ENCODE data around the gene IFITM1. TPM values are rescaled to one million over a fixed set of nuclear protein-coding genes. Genes with fewer than 3 reads are reported as not detected.

IFITM1 gene
- total and polyA plus RNA-seq, 2 experiments from 2014 or later, result 68.9 to 74.3 TPM

DNA sequence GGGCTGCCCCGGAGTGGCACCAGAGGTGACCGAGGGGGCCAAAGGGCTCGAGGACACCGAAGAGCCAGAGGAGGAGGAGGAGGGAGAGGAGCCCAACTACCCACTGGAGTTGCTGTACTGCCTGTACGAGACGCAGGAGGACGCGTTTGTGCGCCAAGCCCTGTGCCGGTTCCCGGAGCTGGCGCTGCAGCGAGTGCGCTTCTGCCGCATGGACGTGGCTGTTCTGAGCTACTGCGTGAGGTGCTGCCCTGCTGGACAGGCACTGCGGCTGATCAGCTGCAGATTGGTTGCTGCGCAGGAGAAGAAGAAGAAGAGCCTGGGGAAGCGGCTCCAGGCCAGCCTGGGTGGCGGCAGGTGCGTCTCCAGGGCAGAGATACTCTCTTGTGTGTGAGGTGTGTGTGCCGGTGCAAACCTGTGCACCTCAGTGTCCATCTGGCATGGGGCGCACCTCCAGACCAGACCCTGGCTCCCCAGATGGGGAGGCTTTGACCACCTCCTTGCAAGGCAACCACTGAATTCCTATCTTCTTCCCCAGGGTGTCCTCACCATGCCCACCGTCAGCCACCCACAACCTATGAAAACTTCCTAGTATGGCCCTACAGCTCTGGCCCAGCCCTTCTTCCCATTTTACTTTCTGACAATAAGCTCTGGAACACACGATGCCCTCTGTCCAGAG lies 32.2 kb upstream of the IFITM1 start:
- no peaks in the 10 kb centered on the region for H3K36me3 ChIP-seq
- H3K27me3 ChIP-seq, result peaks cover 56% of the 10 kb centered on the region
- H3K4me1 ChIP-seq (ENCODE audit: low read depth), result no peaks in the 10 kb centered on the region
- no peak for DNase-seq (ENCODE audit: low read depth in 1 of 2, low spot score in 1 of 2)
- no peak overlapping the region for H3K4me3 ChIP-seq
- no peaks in the 10 kb centered on the region for H3K9me3 ChIP-seq (ENCODE audit: low read depth)
- TF ChIP-seq, protein P1, sequence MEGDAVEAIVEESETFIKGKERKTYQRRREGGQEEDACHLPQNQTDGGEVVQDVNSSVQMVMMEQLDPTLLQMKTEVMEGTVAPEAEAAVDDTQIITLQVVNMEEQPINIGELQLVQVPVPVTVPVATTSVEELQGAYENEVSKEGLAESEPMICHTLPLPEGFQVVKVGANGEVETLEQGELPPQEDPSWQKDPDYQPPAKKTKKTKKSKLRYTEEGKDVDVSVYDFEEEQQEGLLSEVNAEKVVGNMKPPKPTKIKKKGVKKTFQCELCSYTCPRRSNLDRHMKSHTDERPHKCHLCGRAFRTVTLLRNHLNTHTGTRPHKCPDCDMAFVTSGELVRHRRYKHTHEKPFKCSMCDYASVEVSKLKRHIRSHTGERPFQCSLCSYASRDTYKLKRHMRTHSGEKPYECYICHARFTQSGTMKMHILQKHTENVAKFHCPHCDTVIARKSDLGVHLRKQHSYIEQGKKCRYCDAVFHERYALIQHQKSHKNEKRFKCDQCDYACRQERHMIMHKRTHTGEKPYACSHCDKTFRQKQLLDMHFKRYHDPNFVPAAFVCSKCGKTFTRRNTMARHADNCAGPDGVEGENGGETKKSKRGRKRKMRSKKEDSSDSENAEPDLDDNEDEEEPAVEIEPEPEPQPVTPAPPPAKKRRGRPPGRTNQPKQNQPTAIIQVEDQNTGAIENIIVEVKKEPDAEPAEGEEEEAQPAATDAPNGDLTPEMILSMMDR (IDR thresholded peaks at IDR 0.05; ENCODE audit: low read depth, low read length), result no peak
- H3K27ac ChIP-seq, result no peak overlapping the region

DNA sequence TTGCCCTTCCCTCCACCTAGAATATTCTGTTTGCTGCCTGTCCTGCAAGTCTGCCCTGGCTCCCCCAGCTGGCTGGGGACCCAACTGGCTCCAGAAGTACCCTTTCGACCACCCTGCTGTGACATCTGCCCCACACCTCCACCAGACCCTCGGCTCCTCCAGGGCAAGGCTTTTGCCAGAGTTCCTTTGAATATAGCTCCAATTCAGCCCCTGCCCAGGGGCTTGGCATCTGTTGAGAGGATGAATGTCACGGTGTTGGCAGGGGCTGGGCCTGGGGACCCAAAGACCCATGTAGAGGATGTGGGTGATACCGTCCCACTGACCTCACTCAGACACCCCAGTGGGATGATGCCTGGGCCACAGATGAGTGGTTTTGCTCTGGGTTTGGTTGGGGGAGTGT lies 31.7 kb upstream of the IFITM1 start:
- Histone ChIP-seq H3K27ac (no peak overlapping the region), H3K4me3 (no peak overlapping the region), H3K27me3 (peaks cover 58% of the 10 kb centered on the region), H3K4me1 (ENCODE audit: low read depth) (no peaks in the 10 kb centered on the region), H3K9me3 (ENCODE audit: low read depth) (no peaks in the 10 kb centered on the region), H3K36me3 (no peaks in the 10 kb centered on the region)
- no peak for DNase-seq (ENCODE audit: low read depth in 1 of 2, low spot score in 1 of 2)
- TF ChIP-seq, protein P1 (IDR thresholded peaks at IDR 0.05; ENCODE audit: low read depth, low read length), result no peak

DNA sequence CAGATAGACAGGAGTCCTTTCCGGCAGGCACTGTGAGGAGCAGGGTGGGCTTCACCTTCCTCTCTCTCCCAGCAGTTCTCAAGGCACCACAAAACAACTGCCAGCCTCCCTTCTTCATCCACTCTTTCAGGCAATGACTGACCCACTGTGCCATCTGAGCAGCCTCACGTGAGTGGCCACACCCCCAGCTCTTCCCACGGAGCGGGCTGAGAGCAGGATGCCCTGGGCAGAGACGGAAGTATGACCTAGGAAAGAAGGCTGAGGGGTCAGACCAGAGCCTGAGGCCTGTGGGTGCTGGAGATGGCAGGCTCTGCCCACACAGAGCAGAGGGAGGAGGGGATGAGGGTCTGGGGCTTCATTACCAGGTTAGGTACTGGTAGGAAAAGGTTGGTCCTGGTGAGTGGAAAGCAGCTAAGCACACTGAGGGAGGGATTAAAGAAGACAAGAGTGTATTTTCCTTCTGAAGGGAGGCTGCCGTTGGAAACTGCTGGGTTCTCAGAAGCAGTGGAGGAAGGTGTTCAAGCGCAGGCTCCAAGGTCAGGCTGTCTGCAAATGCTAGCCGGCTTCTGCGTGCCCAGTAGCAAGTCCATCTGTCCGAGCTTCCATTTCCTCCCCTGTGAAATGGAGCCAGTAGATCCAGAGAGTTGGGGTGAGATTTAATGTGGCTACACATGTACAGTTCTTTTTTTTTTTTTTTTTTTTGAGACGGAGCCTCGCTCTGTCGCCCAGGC lies 31.0 kb upstream of the IFITM1 start:
- no peak for DNase-seq (ENCODE audit: low read depth in 1 of 2, low spot score in 1 of 2)
- no peaks in the 10 kb centered on the region for H3K36me3 ChIP-seq
- peaks cover 60% of the 10 kb centered on the region for H3K27me3 ChIP-seq
- H3K9me3 ChIP-seq (ENCODE audit: low read depth), result no peaks in the 10 kb centered on the region
- TF ChIP-seq, protein P1 (IDR thresholded peaks at IDR 0.05; ENCODE audit: low read depth, low read length), result no peak
- H3K27ac ChIP-seq, result no peak overlapping the region
- H3K4me1 ChIP-seq (ENCODE audit: low read depth), result no peaks in the 10 kb centered on the region
- H3K4me3 ChIP-seq, result no peak overlapping the region

DNA sequence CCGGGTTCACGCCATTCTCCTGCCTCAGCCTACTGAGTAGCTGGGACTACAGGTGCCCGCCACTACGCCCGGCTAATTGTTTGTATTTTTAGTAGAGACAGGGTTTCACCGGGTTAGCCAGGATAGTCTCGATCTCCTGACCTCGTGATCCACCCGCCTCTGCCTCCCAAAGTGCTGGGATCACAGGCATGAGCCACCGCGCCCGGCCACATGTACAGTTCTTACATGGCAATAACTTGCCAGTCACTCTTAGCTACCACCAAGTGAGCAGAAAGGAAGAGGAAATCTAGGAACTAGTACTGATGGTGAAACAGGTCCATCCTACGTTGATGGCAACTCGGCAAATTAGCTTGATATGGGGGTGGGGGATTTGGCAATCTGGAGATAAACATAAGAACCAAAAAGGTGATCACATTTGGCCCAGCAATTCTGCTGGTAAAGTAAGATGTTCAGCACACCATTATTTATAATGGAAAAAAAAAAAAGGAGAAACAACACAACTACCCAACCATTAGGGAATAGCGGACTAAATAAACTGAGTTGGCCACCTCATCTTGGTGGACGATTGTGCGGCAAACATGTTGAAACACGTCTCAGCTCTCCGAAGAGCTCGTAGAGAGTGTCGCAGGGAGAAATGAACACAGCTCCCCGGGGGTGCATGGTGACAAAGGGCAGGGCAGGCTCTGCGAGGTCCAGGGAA lies 30.3 kb upstream of the IFITM1 start:
- Histone ChIP-seq H3K27me3 (peaks cover 60% of the 10 kb centered on the region), H3K27ac (no peak overlapping the region), H3K4me3 (no peak overlapping the region), H3K9me3 (ENCODE audit: low read depth) (no peaks in the 10 kb centered on the region), H3K4me1 (ENCODE audit: low read depth) (no peaks in the 10 kb centered on the region), H3K36me3 (no peaks in the 10 kb centered on the region)
- TF ChIP-seq, protein P1 (IDR thresholded peaks at IDR 0.05; ENCODE audit: low read depth, low read length), result no peak
- no peak for DNase-seq (ENCODE audit: low read depth in 1 of 2, low spot score in 1 of 2)

DNA sequence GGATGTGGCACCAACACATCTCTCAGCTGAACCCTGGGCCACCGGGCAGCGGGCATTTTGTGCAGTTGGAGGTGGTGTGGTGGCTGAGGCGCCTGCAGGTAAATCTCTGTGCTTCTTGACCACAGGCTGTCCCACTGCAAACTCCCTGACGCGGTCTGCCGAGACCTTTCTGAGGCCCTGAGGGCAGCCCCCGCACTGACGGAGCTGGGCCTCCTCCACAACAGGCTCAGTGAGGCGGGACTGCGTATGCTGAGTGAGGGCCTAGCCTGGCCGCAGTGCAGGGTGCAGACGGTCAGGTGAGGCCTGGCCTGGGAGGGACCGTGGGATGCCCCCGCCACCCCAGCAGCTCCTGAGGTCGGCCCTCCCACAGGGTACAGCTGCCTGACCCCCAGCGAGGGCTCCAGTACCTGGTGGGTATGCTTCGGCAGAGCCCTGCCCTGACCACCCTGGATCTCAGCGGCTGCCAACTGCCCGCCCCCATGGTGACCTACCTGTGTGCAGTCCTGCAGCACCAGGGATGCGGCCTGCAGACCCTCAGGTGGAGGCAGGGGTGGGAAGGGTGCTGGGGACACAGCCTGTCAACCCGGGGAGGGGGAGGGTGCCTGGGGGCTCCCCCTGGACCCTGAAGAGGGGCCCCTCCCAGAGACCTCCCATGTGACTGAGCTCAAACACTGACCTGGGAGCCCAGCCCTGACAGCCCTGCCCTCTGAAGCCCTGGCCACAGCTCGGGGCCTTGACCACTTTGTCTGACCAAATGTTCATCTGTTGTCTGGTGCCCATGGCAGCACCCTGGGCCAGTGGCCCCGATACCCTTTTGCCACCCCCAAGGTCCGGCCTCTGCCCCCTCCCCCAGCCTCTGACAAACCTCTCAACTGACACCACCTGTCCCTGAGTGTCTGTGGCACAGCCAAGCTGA lies 29.5 kb upstream of the IFITM1 start:
- Histone ChIP-seq H3K27me3 (peaks cover 52% of the 10 kb centered on the region), H3K4me1 (ENCODE audit: low read depth) (no peaks in the 10 kb centered on the region), H3K27ac (no peak overlapping the region), H3K4me3 (no peak overlapping the region), H3K36me3 (no peaks in the 10 kb centered on the region), H3K9me3 (ENCODE audit: low read depth) (no peaks in the 10 kb centered on the region)
- no peak for DNase-seq (ENCODE audit: low read depth in 1 of 2, low spot score in 1 of 2)
- TF ChIP-seq, protein P1 (IDR thresholded peaks at IDR 0.05; ENCODE audit: low read depth, low read length), result no peak
